GM12872 (cell line): Measurements from ENCODE around the gene TANC1.

ENCODE experiments used
- TF ChIP-seq, protein P1 (sequence below): IDR thresholded peaks from 3 replicates; pipeline ENCODE4 v1.5.1; 2011; ENCODE audit warnings: low read depth, mild to moderate bottlenecking, low read length, moderate library complexity; ENCODE audit not compliant: insufficient read depth

Gene TANC1

DNA sequence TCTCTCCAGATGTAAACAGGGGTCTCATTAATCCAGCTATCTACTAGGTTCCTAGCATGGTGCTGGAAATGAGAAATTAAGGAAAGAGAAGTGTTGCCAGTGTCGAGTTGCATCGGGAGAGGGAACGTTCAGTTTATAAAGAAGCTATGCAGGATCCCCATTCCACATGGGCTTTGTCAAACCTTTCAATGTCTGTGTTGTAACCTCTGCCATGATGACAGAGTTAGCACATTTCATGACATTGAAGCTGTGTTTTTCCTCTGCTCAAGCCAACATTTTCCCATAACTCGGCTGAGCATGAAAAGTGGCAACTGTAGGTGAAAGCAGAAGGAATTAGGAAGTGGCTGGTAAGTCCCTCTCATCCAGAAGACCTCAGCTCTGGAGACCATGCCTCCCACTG is 184.6 kb downstream of the TANC1 start:
- TF ChIP-seq, protein P1, sequence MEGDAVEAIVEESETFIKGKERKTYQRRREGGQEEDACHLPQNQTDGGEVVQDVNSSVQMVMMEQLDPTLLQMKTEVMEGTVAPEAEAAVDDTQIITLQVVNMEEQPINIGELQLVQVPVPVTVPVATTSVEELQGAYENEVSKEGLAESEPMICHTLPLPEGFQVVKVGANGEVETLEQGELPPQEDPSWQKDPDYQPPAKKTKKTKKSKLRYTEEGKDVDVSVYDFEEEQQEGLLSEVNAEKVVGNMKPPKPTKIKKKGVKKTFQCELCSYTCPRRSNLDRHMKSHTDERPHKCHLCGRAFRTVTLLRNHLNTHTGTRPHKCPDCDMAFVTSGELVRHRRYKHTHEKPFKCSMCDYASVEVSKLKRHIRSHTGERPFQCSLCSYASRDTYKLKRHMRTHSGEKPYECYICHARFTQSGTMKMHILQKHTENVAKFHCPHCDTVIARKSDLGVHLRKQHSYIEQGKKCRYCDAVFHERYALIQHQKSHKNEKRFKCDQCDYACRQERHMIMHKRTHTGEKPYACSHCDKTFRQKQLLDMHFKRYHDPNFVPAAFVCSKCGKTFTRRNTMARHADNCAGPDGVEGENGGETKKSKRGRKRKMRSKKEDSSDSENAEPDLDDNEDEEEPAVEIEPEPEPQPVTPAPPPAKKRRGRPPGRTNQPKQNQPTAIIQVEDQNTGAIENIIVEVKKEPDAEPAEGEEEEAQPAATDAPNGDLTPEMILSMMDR = no peak

DNA sequence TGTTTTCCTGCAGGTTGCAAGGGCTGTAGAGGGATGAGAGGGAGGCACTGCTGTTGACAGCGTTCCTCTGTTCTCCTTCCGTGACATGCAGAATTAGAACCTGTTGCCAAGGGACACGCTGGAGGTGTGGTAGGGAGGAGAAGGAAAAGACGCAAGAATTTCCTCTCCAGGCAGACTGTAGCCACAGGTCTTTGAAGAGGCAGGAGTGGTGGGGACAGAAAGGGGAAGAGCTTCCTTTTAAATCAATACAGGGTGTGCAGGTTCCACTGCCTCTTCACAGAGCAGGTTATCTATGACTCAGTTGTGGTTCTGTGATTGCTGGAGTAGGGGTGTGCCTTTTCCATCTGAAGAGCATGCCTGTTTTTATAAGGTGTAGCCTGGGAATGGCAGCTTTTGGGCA is 185.0 kb downstream of the TANC1 start:
- TF ChIP-seq, protein P1 = no peak

DNA sequence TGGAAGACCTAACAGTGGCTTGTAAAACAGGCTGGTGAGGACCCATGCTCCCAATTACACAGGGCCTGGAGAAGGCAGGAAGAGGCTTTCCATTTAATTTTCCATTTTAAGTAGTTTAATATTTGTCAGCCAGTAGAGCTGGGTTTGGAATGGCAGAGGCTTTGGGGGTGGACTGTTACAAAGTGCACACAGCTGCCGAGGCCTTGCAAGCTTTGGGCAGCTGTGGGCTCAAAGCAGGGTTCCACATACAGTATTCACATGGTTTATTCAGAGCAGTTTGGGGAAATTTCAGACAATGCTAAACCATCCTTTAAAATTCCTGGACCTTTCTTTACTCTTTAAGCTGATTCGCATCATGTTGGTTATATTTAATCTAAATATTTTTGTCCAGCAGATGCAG is 185.5 kb downstream of the TANC1 start:
- TF ChIP-seq, protein P1 = no peak

DNA sequence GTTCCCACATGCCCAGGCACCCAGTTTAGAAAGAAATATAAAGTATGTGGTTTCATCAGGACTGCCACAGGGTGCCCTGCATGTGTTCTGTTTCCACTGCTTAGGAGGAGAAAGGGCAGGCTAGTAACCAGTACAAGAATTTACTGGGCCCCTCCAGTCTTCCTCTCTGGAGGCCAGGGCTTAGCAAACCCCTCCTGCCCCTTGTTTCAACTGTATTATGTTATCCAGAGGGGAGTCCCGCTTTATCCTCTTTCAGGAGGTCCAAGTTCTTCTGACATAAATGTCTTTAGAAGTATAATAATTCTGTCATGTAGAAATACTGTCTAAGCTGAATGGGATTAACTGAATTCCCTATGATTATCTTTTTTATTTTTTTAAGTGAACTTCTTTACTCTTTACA is 185.9 kb downstream of the TANC1 start:
- TF ChIP-seq, protein P1 = no peak

DNA sequence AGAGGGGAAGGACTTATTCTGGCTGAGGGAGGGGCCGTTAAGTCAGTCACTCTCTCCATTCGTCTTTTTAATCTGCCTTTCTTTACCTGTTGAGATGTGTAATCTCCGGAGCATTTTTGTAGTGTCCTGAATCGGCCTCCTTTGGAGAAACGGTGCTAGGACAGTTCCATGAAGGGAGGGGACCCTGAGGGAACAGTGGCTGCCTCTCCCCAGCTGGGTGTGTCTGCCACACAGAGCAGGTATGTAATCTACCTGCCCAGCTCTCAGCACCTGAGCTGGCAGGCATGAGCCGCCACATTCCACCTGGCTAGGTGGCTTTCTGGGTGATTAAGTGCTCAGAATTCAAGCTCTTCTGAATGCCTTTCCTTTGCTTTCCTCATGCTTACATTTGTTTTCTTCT is 186.9 kb downstream of the TANC1 start:
- TF ChIP-seq, protein P1 = no peak

DNA sequence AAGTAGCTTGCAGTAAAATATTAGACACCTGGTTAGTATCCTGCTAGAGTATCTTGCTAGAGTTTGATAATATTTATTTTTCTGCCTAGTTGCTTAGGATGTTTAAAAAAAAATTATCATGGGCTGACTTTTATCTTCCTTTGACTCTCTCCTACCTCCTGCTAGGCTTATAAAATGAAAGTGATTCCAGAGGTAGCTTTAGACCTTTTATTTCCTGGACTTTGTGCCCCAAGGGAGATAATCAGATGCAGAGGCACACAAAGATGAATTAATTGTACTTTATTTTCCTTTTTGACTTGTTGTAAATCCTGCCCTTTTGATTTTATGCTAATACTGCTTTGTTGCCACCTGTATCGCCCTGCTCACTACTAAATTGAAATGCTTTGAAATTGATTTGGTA is 187.4 kb downstream of the TANC1 start:
- TF ChIP-seq, protein P1 = no peak

DNA sequence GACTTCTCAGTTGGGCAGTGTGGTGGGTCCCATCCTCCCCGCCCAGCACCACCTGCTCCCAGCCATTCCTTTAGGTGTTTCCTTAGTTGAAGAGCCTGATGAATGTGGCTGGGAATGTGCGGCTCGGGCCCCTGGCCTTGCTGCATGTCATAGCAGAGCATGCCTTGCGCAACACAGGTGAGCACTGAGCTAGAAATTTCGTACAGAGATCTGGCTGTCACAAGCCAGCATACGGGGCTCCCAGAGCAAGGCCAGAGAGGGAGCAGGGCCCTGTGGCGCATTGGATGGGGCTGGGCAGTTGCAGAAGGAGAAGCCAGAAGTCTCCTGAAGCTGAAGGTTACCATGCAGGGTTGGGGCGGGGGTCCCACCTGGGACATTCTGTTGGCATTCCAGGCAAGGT is 188.4 kb downstream of the TANC1 start:
- TF ChIP-seq, protein P1 = no peak
